ENCODE measurements around the gene NPPB. TPM values are rescaled to one million over a fixed set of nuclear protein-coding genes. Genes with fewer than 3 reads are reported as not detected.

The NPPB gene
- total and polyA plus RNA-seq, 2 of the 8 experiments (the other 6 are each of a cell fraction or from before 2014, with no cell fraction given), result 0.36 to 0.91 TPM

GRCh38 chr1:11833497-11833896 is 25.2 kb downstream of the NPPB start:
- Histone ChIP-seq H3K23ac (ENCODE audit: insufficient read length) (no peak overlapping the region), H3K27me3 (replicated peaks in 1 of 4; ENCODE audit: control insufficient read depth in 3 of 4, extremely low read depth in 1 of 4, insufficient read depth in 3 of 4, low read length in 3 of 4) (no peaks in the 10 kb centered on the region), H3K27ac (ENCODE audit: low read depth, low read length) (no peak overlapping the region), H4K5ac (ENCODE audit: insufficient read length, low read depth, low read length) (no peak overlapping the region), H2BK5ac (ENCODE audit: low read depth, low read length) (no peak overlapping the region; the same call in 1 of the 2 replicates), H2BK15ac (ENCODE audit: low read length) (no peak overlapping the region), H2BK20ac (ENCODE audit: low read length) (no peak overlapping the region), H3K79me1 (ENCODE audit: low read depth, low read length) (no peaks in the 10 kb centered on the region), H4K20me1 (replicated peaks in 1 of 2; ENCODE audit: control insufficient read depth in 1 of 2, insufficient read depth in 2 of 2, low read length in 2 of 2) (peaks cover 15 to 22% of the 10 kb centered on the region in 2 experiments), H2BK12ac (ENCODE audit: low read depth, low read length) (no peak overlapping the region), H3K4me1 (replicated peaks in 1 of 4; ENCODE audit: control insufficient read depth in 3 of 4, insufficient read depth in 4 of 4, low read length in 3 of 4) (no peaks in the 10 kb centered on the region), H3K79me2 (ENCODE audit: control insufficient read depth in 1 of 2, insufficient read depth in 2 of 2, low read length in 2 of 2) (no peaks in the 10 kb centered on the region), H4K8ac (ENCODE audit: extremely low read depth, insufficient read depth, low read length) (no peak overlapping the region), H2AFZ (ENCODE audit: low read length) (no peak overlapping the region), H3K4ac (replicated peaks; ENCODE audit: insufficient read length, low read depth, low read length) (no peak overlapping the region), H3K9me3 (ENCODE audit: insufficient read depth in 2 of 2, low read depth in 1 of 2, low read length in 1 of 2) (no peaks in the 10 kb centered on the region), H2BK120ac (replicated peaks; ENCODE audit: low read depth, low read length) (no peak overlapping the region), H3K4me3 (ENCODE audit: extremely low read depth in 1 of 4, insufficient read depth in 2 of 4, low read depth in 3 of 4, low read length in 4 of 4) (no peak overlapping the region), H3K23me2 (ENCODE audit: low read depth, low read length) (no peaks in the 10 kb centered on the region), H3K9ac (replicated peaks in 1 of 4; ENCODE audit: extremely low read depth in 1 of 4, low read depth in 3 of 4, low read length in 3 of 4) (no peak overlapping the region), H3K36me3 (ENCODE audit: control insufficient read depth in 2 of 4, insufficient read depth in 4 of 4, low read length in 3 of 4) (peaks cover 43 to 75% (median 73%) of the 10 kb centered on the region in 4 experiments), H3K14ac (ENCODE audit: insufficient read length) (no peak overlapping the region), H3K4me2 (ENCODE audit: insufficient read depth in 1 of 2, low read depth in 2 of 2, low read length in 2 of 2) (no peak overlapping the region), H2AK5ac (ENCODE audit: low read depth, low read length) (no peak overlapping the region), H3K18ac (ENCODE audit: extremely low read depth, low read length) (no peak overlapping the region), H3K56ac (replicated peaks; ENCODE audit: insufficient read length, low read depth, low read length) (no peak overlapping the region), H4K91ac (replicated peaks; ENCODE audit: insufficient read length, low read length) (no peak overlapping the region)
- no peak for DNase-seq (ENCODE audit: low read depth in 1 of 2, low spot score in 2 of 2)
- WGBS, 2 experiments (ENCODE audit: extremely low coverage in 1 of 2, insufficient coverage in 1 of 2, insufficient read length in 1 of 2, insufficient replicate concordance in 2 of 2, low coverage in 1 of 2, low lambda C conversion rate in 2 of 2, missing lambda C conversion rate in 1 of 2), result 93% methylated on average over 8 of the region's 8 CpGs; no CpG with 5 or more reads in 1 of the 2 experiments
- POLR2A ChIA-PET (ENCODE audit: partially characterized antibody), result interaction anchor here (0.6 to 1.5 kb wide), 5 partner anchors 8 to 147 kb away, joined by 3 to 5 read pairs (median 3); partner anchors contain the start of gene MFN2
- CTCF ChIA-PET (ENCODE audit: partially characterized antibody), result interaction anchor here (0.9 kb wide), 1 partner anchor 54 kb away, joined by 3 read pairs; no protein-coding TSS in a partner anchor
- no peak for FAIRE-seq
- TF ChIP-seq E2F6 (IDR thresholded peaks at IDR 0.05), result no peak
- TF ChIP-seq MAX (IDR thresholded peaks at IDR 0.05), result no peak
- TF ChIP-seq KDM5A (IDR thresholded peaks at IDR 0.05; ENCODE audit: low read length), result no peak
- TF ChIP-seq RBBP5 (IDR thresholded peaks at IDR 0.05; ENCODE audit: borderline replicate concordance, low read depth, low read length), result no peak
- TF ChIP-seq RNF2 (IDR thresholded peaks at IDR 0.05; ENCODE audit: borderline replicate concordance, low read depth, low read length, missing control alignments, poor library complexity, severe bottlenecking), result no peak
- TF ChIP-seq SRF (IDR thresholded peaks at IDR 0.05; ENCODE audit: low read depth, low read length), result no peak
- no peak for TF ChIP-seq SIX5 (IDR thresholded peaks at IDR 0.05; ENCODE audit: low read depth, low read length)
- TF ChIP-seq CBX5 (IDR thresholded peaks at IDR 0.05; ENCODE audit: low read depth, low read length), result no peak
- TF ChIP-seq POLR2A (IDR thresholded peaks at IDR 0.05; ENCODE audit: control extremely low read depth in 1 of 2, low read depth in 2 of 2, low read length in 2 of 2), result no peak
- no peak for TF ChIP-seq BCL11A (IDR thresholded peaks at IDR 0.05; ENCODE audit: low read depth in 2 of 2, low read length in 2 of 2)
- TF ChIP-seq POU5F1 (IDR thresholded peaks at IDR 0.05; ENCODE audit: low read depth, low read length), result no peak
- no peak for TF ChIP-seq ATF2 (IDR thresholded peaks at IDR 0.05; ENCODE audit: low read length)

All from H1 (cell line).